Activated CD4-positive, alpha-beta T cell treated with anti-CD3 and anti-CD28 coated beads for 1 hour (primary cell): Measurements from ENCODE around the gene CCDC88B.
"Not testable (repeated sequence)": the region's sequence is repeated elsewhere in the genome, so short reads cannot be mapped to it uniquely, and the experiment has no call there.

Experiments
- DNase-seq: peaks from one replicate; pipeline ENCODE4 v3.0.0-alpha.2; 2020

The CCDC88B gene

GRCh38 chr11:64323984-64324383, 16.0 kb upstream of the CCDC88B start:
- DNase-seq: not testable (repeated sequence)

- no peak for DNase-seq
Observed at GRCh38 chr11:64324692-64325469, 15.1 kb upstream of the CCDC88B start.

GRCh38 chr11:64327375-64327774, 12.6 kb upstream of the CCDC88B start:
- no peak for DNase-seq

- no peak for DNase-seq
Observed at GRCh38 chr11:64327993-64328392, 12.0 kb upstream of the CCDC88B start.

GRCh38 chr11:64330888-64331287, 9.1 kb upstream of the CCDC88B start:
- DNase-seq: no peak

- DNase-seq: peak; percentile 43
Observed at GRCh38 chr11:64331569-64332371, 8.2 kb upstream of the CCDC88B start.

GRCh38 chr11:64333556-64333955, 6.4 kb upstream of the CCDC88B start:
- DNase-seq: no peak

GRCh38 chr11:64334764-64335735, 5.0 kb upstream of the CCDC88B start:
- no peak for DNase-seq

GRCh38 chr11:64337538-64338249, 2.3 kb upstream of the CCDC88B start:
- no peak for DNase-seq

GRCh38 chr11:64338716-64339115, 1.3 kb upstream of the CCDC88B start:
- DNase-seq: no peak

- DNase-seq: no peak
Observed at GRCh38 chr11:64339286-64339685, 718 bp upstream of the CCDC88B start.

GRCh38 chr11:64340671-64341335, 799 bp downstream of the CCDC88B start:
- peak; percentile 64 for DNase-seq

GRCh38 chr11:64341429-64341828, 1.4 kb downstream of the CCDC88B start:
- no peak for DNase-seq

- peak; percentile 81 for DNase-seq
Observed at GRCh38 chr11:64341851-64342791, 2.1 kb downstream of the CCDC88B start.

GRCh38 chr11:64342869-64343745, 3.1 kb downstream of the CCDC88B start:
- DNase-seq: no peak

GRCh38 chr11:64343767-64344559, 4.0 kb downstream of the CCDC88B start:
- DNase-seq: no peak

GRCh38 chr11:64344787-64345186, 4.8 kb downstream of the CCDC88B start:
- DNase-seq: no peak

GRCh38 chr11:64347193-64347867, 7.3 kb downstream of the CCDC88B start:
- DNase-seq: no peak
